HG03045 (cell line): Measurements from ENCODE around the gene SPECC1L.
"Not testable (repeated sequence)": the region's sequence is repeated elsewhere in the genome, so short reads cannot be mapped to it uniquely, and the experiment has no call there.

Source experiments
- ATAC-seq: cut with Tn5 transposase; IDR thresholded peaks from one replicate; pipeline ENCODE4 v1.9.1; 2021; ENCODE audit warnings: mild to moderate bottlenecking, moderate library complexity; ENCODE audit not compliant: unreplicated experiment

SPECC1L gene

GRCh38 chr22:24245584-24246561 lies 24.8 kb upstream of the SPECC1L start:
- not testable (repeated sequence) for ATAC-seq

DNA sequence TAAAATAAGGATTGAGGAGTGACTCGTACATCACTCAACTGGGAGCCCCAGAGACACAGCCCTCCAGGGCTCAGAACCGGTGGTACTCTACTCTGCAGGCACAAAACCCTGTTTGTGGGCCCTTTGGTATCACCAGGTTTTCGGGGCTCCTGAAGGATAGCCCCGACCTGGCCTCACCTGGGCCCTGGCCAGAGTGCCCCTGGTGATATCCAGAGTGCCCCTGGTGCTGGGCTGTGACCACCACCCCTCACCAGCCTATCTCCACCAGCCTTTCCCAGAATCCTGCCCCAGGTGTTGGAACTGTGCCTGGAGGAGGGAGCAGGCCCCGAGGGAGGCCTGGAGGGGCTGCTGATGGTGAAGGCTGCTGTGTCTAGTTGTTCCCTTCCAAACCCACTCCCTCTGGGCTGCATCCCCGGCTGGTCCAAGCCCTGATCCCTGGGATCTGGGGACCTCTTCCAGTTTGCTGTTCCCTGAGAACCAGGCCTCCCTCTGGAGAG lies 23.6 kb upstream of the SPECC1L start:
- no peak for ATAC-seq

- ATAC-seq: no peak
Observed at GRCh38 chr22:24247564-24248344, 22.9 kb upstream of the SPECC1L start.

DNA sequence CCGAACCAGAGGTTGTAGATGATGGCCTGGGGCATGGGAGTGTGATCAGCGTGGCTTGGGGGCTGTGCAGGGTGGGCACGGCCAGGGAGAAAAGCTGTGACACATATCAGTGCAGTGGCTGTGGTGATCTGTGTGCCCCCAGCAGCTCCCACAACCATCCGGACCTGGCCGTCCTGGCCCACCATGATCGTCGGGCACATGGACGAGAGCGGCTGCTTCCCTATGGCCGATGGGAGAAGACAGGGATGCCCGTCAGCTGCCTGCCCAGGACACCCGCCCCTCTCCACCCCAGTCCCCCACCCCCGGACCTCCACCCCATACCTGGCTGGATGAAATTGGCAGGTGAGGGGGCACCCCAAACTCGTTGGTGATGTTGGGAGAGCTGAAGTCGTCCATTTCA lies 22.0 kb upstream of the SPECC1L start:
- ATAC-seq: not testable (repeated sequence)

GRCh38 chr22:24249413-24249812 lies 21.2 kb upstream of the SPECC1L start:
- ATAC-seq: not testable (repeated sequence)

- not testable (repeated sequence) for ATAC-seq
Observed at GRCh38 chr22:24251286-24251685, 19.3 kb upstream of the SPECC1L start.

DNA sequence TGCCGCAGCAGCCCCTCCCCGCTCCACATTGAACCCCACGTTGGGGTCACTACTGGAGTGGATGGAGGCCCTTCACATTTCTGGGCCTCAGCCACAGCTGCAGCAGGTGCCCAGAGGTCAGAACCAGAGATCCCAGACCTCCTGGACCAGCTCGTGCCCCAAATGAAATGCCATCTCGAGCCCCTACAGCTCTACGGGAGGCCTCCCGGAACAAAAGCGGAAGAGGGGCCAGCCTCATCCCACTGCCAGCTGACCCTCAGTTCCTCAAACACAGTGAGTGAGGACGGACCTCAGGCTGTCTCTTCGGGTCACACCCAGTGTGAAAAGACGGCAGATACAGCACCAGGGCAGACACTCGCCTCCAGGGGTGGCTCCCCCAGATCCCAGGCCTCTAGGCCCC lies 17.5 kb upstream of the SPECC1L start:
- not testable (repeated sequence) for ATAC-seq

DNA sequence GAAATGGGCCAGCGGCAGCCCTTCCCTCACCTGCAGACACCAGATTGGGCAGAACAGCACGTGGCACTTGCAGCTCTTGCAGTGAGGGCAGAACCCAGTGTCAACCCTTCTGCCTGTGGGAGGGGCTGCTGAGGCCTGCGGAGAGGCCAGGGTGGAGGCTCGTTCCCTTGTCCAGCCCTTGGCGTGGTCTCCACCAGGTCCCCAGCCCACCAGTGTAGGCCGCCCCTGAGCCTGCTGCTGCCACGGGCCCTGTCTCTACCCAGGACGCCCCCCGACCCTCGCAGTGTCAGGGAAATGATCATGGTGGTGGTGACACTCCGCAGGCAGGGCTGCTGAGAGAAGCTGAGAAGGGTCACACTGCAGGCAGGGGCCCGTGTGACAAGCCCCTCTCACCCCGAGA lies 14.5 kb upstream of the SPECC1L start:
- ATAC-seq: not testable (repeated sequence)

DNA sequence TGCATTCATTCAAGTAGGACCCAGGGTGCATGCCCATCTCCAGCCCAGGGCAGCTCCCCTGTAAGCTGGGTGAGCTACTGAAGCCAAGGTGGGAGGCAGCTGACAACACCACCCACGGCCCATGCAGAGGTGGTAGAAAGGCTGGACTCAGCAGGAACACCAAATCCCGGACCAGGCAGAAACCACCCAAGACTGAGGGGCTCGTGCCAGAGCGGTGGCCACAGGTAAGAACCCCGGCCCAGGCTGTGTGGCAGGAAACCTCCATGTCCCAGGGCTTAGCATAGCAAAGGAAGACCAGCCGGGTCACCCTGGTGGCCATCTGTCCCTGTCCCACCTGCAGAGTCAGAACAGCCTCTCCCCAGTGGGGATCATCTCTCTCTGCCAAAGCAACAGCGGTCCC lies 13.9 kb upstream of the SPECC1L start:
- ATAC-seq: not testable (repeated sequence)

DNA sequence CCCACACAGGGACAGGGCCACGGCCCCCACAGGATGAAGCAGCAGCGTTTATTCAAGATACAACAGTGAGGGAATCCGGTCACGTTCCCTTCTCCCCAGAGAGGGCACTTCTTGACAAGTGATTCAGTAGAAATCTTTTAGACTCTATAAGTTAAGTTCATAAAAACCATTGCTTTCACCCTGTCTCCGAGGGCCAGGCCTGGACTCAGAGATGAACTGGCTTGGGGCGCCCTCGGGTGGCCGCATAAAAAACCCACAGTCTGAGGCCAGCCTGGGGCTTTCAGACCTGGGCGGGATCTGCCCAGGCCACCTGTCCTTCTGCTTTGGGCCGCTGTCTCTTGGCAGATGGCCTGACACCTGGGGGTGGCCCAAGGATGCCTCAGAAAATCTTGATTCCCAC lies 11.2 kb upstream of the SPECC1L start:
- not testable (repeated sequence) for ATAC-seq

DNA sequence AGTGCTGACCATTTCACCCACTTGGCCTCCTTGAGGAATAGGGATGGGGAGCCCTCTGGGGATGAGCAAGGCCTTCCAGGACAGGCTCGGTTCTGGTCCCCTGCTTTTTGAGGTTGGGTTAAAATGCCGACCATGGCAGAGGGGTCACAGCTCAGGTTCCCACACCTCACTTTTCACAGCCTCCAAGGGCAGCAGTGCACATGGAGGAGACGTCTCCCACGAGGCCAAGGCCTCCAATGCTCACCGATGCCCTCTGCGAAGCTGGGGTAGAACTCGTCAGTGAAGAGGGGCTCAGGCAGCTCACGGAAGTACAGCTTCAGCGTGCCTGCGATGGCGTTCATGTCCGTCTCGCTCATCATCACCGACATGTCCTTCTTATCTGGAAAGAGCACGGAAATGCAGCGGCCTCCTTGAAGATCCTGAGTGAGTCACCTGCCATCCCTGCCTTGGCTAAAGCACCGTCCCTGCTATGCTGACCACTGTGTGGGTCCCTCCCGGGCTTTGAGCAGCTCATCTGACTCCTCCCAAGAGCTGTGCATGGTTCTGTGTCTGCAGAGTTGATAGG lies 8.4 kb upstream of the SPECC1L start:
- not testable (repeated sequence) for ATAC-seq

- ATAC-seq: not testable (repeated sequence)
Observed at GRCh38 chr22:24263479-24263878, 7.2 kb upstream of the SPECC1L start.

DNA sequence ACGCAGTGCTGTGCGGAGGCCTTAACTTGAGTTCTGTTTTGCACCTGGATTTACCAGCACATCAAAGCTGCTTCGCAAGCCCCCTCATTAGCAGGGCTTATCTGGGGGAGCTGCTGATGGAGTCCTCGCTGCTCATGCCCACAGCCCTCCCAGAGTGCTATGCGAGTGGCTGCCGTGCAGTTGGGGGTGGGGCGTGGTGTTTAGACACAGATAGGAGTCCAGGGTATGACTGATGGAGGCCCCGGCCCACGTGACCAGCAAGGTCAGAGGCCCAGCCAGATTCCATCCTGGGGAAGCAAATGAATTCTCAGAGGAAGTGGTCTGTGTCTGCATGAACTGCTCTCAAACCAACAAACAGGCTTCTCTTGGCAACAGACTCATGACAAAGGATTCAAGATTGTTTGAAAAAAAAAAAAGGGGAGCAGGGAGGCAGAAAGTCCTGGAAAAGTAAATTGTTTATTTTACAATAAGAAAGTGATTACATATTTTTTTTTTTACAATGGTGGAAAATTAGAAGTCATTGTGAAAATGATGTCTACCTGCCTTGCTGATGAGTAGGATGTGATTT lies 6.2 kb upstream of the SPECC1L start:
- ATAC-seq: not testable (repeated sequence)

DNA sequence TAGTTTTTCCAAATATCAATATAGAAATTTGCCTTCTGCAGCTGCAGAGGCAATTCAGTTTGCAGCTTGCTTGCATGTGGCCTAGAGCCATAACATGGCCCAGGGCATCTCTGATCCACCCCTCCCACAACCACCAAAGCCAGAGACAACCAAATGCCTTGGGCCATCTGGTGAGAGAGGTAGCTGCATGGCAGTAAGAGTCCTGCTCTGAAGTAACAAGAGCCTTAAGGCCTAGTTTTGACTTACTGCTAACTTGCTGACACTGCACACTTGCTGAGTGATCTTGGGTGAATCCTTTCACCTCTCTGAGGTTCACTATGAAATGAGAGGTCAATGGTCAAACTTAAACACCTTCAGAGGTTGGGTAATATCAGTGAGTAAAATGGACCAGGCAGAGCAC lies 4.9 kb upstream of the SPECC1L start:
- ATAC-seq: no peak

DNA sequence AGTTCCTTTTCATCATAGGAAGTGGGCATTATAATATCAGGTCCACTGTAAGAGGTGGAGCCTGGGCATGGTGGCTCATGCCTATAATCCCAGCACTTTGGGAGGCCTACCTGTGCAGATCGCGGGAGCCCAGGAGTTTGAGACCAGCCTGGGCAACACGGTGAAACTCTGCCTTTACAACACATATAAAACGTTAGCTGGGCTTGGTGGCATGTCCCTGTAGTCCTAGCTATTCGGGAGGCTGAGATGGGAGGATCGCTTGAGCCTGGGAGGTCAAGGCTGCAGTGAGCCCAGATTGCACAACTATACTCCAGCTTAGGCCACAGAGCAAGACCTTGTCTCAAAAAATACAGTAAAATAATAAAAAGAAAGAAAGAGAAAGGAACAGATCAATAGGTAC lies 4.1 kb upstream of the SPECC1L start:
- ATAC-seq: not testable (repeated sequence)

- ATAC-seq: peak; percentile 20
Observed at GRCh38 chr22:24271386-24271854, 789 bp downstream of the SPECC1L start.

DNA sequence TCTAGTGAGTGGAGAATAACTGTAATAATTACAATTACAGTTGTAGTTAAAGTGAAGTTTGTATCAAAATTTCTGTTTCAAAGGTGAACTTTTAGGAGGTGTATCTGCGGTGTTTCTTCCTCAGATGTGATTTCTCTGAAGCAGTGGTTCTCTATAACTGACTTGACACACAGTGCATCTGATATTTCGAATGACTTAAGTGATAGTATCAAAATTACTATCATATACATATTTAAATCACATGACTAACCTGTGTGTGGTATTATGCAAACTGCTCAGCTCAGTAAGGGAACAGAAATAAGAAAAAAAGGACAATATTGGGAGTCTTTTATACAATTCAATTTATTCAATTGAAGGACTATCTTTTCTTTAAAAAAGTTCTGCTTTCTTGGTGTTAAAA lies 2.4 kb downstream of the SPECC1L start:
- ATAC-seq: not testable (repeated sequence)

GRCh38 chr22:24273906-24274305 lies 3.3 kb downstream of the SPECC1L start:
- not testable (repeated sequence) for ATAC-seq

DNA sequence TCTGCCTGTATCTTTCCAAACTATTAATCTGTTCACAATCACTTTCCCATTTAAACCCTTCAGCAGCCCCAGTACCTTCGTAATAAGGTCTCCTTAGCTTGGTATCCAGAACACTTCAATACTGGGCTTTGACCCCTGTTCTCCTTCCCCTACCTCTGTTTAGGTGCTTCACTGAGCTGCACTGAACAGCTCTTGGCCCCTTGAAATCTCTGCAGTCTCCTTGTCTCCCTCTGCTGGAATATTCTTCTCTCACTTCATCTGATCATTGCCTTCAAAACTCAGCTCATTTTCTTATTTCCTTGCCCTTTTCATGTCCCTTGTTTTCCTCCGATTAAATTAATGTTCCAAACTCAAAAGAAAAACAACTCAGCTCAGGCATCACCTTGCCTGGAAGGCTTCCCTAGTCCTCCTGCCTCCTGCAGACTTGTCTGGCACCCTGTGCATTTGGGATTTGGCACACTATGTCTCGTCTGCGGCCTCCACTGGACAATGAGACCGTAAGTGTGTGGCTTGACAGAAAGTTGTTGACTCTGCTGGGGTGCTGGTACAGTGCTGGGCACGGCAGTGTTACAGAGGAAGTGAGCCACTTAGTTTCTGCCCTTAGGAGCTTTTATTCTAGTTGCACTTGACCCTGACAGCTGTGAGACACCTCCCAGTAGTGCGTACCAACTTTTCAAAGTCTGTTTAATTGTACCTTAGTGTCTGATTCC lies 4.2 kb downstream of the SPECC1L start:
- ATAC-seq: not testable (repeated sequence)

DNA sequence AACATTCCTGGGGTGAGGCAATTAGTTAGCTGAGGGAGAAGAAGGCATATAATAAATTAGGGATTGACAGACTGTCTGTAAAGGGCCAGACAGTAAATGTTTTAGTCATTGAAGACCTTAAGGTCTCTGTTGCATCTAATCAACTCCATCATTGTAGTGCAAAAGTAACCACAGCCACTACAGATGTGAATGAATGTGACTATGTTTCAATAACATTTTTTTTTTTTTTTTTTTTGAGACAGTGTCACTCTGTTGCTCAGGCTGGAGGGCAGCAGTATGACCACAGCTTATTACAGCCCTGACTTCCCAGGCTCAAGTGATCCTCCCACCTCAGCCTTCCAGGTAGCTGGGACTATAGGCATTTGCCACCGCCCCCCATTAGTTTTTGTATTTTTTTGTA lies 9.7 kb downstream of the SPECC1L start:
- ATAC-seq: not testable (repeated sequence)
